Adrenal gland (tissue), 5 donors: ENCODE measurements around the gene NR5A2.

ENCODE experiments used
- POLR2A ChIP-seq, 2 donors: fragments of 450-650 bp; IDR thresholded peaks; one replicate each; pipeline ENCODE4 v1.6.1; 2017; ENCODE audit warnings: antibody characterized with exemption in 2 of 2, mild to moderate bottlenecking in 2 of 2, moderate library complexity in 1 of 2
- TF ChIP-seq, protein P1 (sequence below), 6 experiments: fragments of 450-650 bp in 4 of 6; fragments of 200-600 bp in 2 of 6; sonication (generic) in 1 of 6; IDR thresholded peaks; 1 replicate in 5 of 6; 2 replicates in 1 of 6; pipeline versions ENCODE4 v1.5.1 to v1.8.0; 2016 to 2021; ENCODE audit warnings: antibody characterized with exemption in 6 of 6, mild to moderate bottlenecking in 2 of 6, moderate library complexity in 1 of 6
- donor health status: DM: no; HTN: no; CAD: no.

GRCh38 chr1:200040481-200041138, 13.1 kb downstream of the NR5A2 start:
- TF ChIP-seq, protein P1, sequence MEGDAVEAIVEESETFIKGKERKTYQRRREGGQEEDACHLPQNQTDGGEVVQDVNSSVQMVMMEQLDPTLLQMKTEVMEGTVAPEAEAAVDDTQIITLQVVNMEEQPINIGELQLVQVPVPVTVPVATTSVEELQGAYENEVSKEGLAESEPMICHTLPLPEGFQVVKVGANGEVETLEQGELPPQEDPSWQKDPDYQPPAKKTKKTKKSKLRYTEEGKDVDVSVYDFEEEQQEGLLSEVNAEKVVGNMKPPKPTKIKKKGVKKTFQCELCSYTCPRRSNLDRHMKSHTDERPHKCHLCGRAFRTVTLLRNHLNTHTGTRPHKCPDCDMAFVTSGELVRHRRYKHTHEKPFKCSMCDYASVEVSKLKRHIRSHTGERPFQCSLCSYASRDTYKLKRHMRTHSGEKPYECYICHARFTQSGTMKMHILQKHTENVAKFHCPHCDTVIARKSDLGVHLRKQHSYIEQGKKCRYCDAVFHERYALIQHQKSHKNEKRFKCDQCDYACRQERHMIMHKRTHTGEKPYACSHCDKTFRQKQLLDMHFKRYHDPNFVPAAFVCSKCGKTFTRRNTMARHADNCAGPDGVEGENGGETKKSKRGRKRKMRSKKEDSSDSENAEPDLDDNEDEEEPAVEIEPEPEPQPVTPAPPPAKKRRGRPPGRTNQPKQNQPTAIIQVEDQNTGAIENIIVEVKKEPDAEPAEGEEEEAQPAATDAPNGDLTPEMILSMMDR (IDR thresholded peaks at IDR 0.05): no peak
- no peak for TF ChIP-seq POLR2A (IDR thresholded peaks at IDR 0.05)
